Measurements from ENCODE around the gene RASGRP3.

RASGRP3 gene
- long read RNA-seq: 0 reads

- Histone ChIP-seq H3K4me3 (replicated peaks; ENCODE audit: insufficient read depth, low read length) (peak within 1 kb of the TSS; percentile 62), H3K27me3 (ENCODE audit: insufficient read depth, poor library complexity, severe bottlenecking) (no peaks in the 10 kb centered on the region), H3K27ac (replicated peaks) (peak within 1 kb of the TSS; percentile 54)
- TF ChIP-seq GABPA (IDR thresholded peaks at IDR 0.05; ENCODE audit: low read depth): no peak; the same call in 1 of the 2 replicates
- TF ChIP-seq, protein P1, sequence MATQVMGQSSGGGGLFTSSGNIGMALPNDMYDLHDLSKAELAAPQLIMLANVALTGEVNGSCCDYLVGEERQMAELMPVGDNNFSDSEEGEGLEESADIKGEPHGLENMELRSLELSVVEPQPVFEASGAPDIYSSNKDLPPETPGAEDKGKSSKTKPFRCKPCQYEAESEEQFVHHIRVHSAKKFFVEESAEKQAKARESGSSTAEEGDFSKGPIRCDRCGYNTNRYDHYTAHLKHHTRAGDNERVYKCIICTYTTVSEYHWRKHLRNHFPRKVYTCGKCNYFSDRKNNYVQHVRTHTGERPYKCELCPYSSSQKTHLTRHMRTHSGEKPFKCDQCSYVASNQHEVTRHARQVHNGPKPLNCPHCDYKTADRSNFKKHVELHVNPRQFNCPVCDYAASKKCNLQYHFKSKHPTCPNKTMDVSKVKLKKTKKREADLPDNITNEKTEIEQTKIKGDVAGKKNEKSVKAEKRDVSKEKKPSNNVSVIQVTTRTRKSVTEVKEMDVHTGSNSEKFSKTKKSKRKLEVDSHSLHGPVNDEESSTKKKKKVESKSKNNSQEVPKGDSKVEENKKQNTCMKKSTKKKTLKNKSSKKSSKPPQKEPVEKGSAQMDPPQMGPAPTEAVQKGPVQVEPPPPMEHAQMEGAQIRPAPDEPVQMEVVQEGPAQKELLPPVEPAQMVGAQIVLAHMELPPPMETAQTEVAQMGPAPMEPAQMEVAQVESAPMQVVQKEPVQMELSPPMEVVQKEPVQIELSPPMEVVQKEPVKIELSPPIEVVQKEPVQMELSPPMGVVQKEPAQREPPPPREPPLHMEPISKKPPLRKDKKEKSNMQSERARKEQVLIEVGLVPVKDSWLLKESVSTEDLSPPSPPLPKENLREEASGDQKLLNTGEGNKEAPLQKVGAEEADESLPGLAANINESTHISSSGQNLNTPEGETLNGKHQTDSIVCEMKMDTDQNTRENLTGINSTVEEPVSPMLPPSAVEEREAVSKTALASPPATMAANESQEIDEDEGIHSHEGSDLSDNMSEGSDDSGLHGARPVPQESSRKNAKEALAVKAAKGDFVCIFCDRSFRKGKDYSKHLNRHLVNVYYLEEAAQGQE (IDR thresholded peaks at IDR 0.05; ENCODE audit: insufficient replicate concordance, low read depth): no peak
- TF ChIP-seq POLR2AphosphoS5 (IDR thresholded peaks at IDR 0.05; ENCODE audit: low read depth): peak; percentile 52; the same call in 1 of the 2 replicates
- peak; percentile 32 to 72 for DNase-seq (ENCODE audit: low read depth in 1 of 2, low spot score in 1 of 2)
These were observed at the start of gene RASGRP3 for GRCh38 chr2:33476131-33476792. Gene RASGRP3, plus strand, starts transcription at chr2:33476649. Its CDS starts 38,488 bp downstream, at chr2:33515137.

DNA sequence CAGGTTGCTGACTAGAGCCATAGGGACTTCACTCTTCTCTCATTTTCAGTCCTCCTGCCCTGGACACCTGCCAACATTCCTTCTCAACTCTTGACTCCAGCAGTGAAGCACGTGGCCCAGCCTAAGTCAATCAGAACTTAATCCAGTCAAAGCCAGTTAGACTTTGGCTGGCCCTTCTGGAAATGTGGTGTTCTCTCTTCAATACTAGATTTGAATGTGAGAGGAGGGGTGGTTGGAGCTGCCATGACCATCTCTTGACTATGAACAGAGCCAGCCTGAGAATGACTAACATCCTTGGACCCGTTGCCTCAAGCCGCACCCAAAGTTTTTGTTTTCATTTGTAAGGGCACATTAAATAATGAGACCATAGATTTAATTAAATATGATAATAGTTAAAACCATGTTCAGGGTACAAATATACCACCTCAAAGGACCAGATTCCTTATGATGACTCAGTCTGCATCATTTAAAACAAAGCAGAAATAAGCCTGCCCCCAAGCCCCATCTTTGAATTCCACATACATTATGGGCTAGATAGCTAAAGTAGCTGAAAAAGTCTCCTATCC, 49.7 kb upstream of the RASGRP3 start:
- H3K4me3 ChIP-seq (replicated peaks; ENCODE audit: insufficient read depth, low read length): no peak overlapping the region
- H3K27ac ChIP-seq (replicated peaks): no peak overlapping the region
- TF ChIP-seq GABPA (IDR thresholded peaks at IDR 0.05; ENCODE audit: low read depth): no peak
- no peak for TF ChIP-seq POLR2AphosphoS5 (IDR thresholded peaks at IDR 0.05; ENCODE audit: low read depth)
- TF ChIP-seq SPI1 (IDR thresholded peaks at IDR 0.05; ENCODE audit: borderline replicate concordance, low read depth): no peak
- TF ChIP-seq CTCF (IDR thresholded peaks at IDR 0.05; ENCODE audit: insufficient read depth, low read length): no peak
- TF ChIP-seq, protein P1 (IDR thresholded peaks at IDR 0.05; ENCODE audit: insufficient replicate concordance, low read depth): no peak
- no peak for DNase-seq (ENCODE audit: low read depth in 1 of 2, low spot score in 1 of 2)
- H3K27me3 ChIP-seq (ENCODE audit: insufficient read depth, poor library complexity, severe bottlenecking): no peaks in the 10 kb centered on the region

DNA sequence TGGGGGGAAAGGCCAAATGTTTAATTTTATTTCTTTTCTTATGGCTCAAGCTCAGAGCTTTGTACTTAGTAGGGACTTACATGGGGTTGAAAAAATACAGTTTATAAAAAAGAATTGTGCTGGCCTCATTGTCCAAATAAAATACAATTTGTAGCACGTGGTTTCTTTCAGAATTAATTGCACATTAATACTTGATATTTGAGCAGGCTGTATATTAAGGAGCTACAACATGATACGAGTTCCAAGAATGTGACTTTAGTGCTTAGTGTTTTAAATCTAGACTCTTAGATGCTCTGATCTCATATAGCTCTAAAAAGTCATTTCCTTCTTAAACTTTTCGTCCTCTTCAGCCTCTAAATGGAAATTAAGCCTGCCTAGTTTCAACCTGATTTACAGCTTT, 46.4 kb upstream of the RASGRP3 start:
- no peak overlapping the region for H3K4me3 ChIP-seq (replicated peaks; ENCODE audit: insufficient read depth, low read length)
- TF ChIP-seq POLR2AphosphoS5 (IDR thresholded peaks at IDR 0.05; ENCODE audit: low read depth) (no peak), SPI1 (IDR thresholded peaks at IDR 0.05; ENCODE audit: borderline replicate concordance, low read depth) (no peak), CTCF (IDR thresholded peaks at IDR 0.05; ENCODE audit: insufficient read depth, low read length) (no peak), GABPA (IDR thresholded peaks at IDR 0.05; ENCODE audit: low read depth) (no peak)
- TF ChIP-seq, protein P1 (IDR thresholded peaks at IDR 0.05; ENCODE audit: insufficient replicate concordance, low read depth): no peak

More for the DNA sequence above, 46.4 kb upstream of the RASGRP3 start:
- H3K27me3 ChIP-seq (ENCODE audit: insufficient read depth, poor library complexity, severe bottlenecking): no peaks in the 10 kb centered on the region
- no peak overlapping the region for H3K27ac ChIP-seq (replicated peaks)
- DNase-seq (ENCODE audit: low read depth in 1 of 2, low spot score in 1 of 2): no peak
